Retinal pigment epithelial cell (primary cell): ENCODE results near the gene GFI1B.

ENCODE experiments used
- DNase-seq: peaks from one replicate; pipeline ENCODE4 v3.0.0-alpha.2; 2010; ENCODE audit warnings: low read depth
- H3K4me3 ChIP-seq: 2 replicates; pipeline ENCODE4 v1.5.1; 2011; ENCODE audit warnings: mild to moderate bottlenecking, low read length, control low read depth, moderate library complexity
- CTCF ChIP-seq: conservative IDR thresholded peaks from 2 replicates; pipeline ENCODE4 v1.5.1; 2011; ENCODE audit warnings: low read depth, low read length, control low read depth, inconsistent platforms

The GFI1B gene

DNA sequence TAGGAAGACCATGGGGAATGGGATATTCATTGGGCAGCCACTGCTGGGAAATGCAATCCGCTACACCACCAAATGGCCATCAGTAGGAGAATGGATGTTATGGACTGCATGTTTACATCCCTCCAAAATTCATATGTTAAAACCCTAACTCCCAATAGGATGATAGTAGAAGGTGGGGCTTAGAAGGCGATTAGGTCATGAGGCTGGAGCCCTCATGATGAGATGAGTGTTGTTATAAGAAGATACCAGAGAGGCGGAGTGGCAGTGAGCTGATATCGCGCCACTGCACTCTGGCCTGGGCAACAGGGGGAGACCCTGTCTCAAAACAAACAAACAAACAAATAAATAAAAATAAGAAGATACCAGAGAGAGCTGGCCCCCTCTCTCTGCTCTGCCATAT is 36.2 kb downstream of the GFI1B start:
- no peak for DNase-seq
- no peak for TF ChIP-seq CTCF
- no peak overlapping the region for H3K4me3 ChIP-seq

DNA sequence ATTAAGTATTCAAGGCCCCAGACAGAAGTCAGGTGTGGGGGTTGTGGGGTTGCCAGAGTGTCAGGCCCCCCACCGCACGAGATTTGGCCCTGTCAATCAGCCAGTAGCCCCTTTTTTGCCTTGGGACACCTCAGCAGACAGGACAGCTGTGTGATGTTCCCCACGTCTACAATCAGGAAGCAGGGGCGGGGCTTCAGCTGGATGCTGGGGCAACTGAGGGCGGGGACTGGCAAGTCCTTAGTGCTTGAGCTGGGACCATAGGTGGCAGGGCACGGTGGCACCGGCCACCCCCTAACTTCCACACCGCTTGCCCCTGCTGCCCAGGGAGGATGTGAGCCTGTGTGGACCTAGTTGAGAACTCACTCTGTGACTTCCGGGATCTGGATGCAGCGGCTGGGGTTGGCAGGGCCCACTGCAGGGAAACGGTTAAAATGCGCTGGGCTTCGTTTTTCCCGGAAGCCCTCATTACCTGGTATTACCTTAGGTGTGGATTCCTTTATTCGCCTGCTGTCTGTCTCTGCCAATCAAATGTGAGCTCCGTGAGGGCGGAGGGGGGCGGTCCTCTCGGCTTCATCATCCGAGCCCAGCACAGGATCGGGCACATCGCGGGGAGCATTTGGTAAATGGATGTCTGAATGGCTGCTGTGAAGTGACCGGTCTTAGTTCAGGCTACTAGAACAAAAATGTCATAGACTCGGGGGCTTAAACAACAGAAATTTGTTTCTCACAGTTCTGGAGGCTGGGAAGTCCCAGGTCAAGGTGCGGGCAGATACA is 44.8 kb downstream of the GFI1B start:
- no peak overlapping the region for H3K4me3 ChIP-seq
- no peak for DNase-seq
- TF ChIP-seq CTCF = no peak

DNA sequence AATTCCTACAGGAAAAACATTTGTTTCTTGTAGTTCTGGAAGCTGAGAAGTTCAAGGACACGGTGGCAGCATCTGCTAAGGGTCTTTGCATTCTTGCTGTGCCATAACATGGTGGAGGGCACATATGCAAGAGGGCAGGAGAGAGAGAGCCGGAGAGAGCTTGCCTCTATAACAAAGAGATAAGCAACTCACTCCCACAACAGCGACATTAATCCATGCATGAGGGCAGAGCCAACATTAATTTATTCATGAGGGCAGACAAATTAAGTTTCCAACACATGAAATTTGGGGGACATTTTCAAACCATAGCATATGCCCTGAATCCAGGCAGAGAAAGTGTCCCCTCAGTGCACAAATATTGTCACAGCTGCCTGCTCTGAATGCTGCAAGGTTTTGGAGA is 47.9 kb downstream of the GFI1B start:
- no peak for DNase-seq
- no peak for TF ChIP-seq CTCF
- H3K4me3 ChIP-seq = no peak overlapping the region

DNA sequence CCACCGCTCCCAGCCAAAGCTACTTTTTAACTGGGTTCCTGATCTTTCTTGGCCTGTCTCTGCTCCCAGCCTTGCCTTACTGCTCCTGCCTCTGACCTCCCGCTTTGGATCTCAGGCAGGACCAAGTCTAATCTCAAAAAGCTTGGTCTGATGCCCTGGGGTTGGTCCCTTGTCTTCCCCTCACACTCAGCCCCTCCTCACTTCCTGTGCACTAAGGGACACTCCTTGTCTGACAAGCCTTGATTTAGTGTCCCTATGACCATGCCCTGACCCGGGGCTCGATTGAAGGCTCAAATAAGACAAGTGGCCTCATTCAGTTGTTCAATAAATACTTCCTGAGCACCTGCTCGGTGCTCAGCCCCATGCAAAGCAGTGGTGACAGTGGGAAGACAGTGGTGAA is 48.6 kb downstream of the GFI1B start:
- DNase-seq = no peak
- TF ChIP-seq CTCF = no peak
- H3K4me3 ChIP-seq = no peak overlapping the region

DNA sequence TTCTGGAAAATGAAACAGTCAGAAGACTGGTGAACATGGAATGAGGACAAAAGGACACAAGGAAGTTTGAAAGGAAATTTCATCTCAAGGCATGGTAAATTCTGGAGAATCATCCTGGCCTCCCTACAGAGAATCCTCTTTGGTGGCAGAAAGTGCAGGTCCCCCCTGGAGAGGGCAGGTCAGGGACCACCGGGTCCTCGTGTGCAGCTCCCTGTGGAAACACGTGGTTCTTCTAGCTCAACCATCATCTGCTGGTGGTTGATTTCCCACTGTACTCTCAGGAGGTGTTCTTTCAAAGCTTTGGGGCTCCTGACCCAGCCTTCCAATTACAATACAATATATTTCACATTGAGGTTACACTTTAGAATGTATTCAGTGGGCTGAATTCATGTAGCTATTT is 49.7 kb downstream of the GFI1B start:
- no peak overlapping the region for H3K4me3 ChIP-seq
- no peak for TF ChIP-seq CTCF
- DNase-seq = no peak

- DNase-seq = no peak
- no peak for TF ChIP-seq CTCF
- H3K4me3 ChIP-seq = peak overlapping the region; percentile 71
Measured at GRCh38 chr9:133029994-133030316, 51.5 kb downstream of the GFI1B start.

DNA sequence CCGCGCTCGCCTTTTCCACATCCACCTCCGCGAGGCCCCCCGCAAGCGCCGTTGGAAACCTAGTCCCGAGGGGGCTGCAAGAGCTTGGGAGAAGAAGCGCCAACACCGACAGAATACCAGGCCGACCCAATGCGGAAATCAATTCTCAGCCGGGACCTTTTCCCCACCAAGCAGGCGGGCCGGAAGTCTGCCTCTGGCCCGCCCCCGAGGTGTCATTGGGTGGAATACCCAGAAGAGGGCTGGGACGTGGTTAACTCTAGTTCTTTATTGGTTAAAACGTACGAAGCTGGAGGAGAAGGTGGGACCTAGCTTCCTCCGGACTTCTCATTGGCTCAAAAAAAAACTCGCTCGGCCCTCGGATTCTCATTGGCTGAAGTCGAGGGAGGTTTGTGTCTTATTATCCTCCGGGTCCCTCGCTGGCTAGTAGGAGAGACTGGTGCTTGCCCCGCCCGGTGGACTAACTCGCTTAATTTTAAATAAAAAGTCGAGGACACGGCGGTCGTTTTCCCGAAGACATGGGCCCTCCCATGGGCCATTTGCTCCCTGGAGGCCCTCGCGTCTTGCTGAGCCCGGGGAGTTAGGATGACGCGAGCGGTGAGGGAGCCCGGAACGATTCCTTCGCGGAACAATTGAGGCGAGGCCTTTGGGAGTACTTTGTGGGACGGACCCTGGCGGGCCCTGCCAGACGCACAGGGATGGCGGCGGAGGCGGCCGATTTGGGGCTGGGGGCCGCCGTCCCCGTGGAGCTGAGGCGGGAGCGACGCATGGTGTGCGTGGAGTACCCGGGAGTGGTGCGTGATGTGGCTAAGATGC is 52.0 kb downstream of the GFI1B start, which contains the start of gene GTF3C5:
GTF3C5 (plus strand) TSS at position 681 of the 813 bp plus-strand sequence; CDS start at position 696, 15 bp downstream.
- peak within 1 kb of the TSS; percentile 71 for H3K4me3 ChIP-seq
- DNase-seq = peak; percentile 97
- no peak for TF ChIP-seq CTCF
